Activated CD4-positive, CD25-positive, alpha-beta regulatory T cell treated with anti-CD3 and anti-CD28 coated beads, Interleukin-2, amount 50 U/mL, for 24 hours (primary cell): ENCODE results near the gene CABLES1.
"Not testable (repeated sequence)": the region's sequence is repeated elsewhere in the genome, so short reads cannot be mapped to it uniquely, and the experiment has no call there.

Source experiments
- ATAC-seq, 2 donors: fragments of 150-1000 bp; cut with Tn5 transposase; one replicate each; pipeline ENCODE4 v1.10.0; 2021; ENCODE audit warnings: mild to moderate bottlenecking in 1 of 2, moderate library complexity in 1 of 2

Gene CABLES1

DNA sequence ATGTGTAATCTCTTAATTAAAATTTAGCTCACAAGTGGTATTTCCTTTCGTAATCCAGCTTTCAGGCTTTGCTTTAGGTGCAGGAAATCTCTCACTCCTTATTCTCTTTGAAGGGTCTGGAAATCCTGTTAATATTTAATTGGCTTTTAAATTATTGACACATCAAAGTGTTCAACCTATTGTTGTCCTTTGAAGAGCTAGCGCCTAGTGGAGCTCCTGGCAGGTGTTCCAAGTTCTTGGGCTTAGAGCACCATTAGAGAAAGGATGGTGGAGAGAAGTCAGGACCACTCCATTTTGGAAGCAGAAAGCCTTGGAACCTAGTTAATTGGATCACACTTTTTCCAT is 92.4 kb downstream of the CABLES1 start:
- ATAC-seq = no peak

DNA sequence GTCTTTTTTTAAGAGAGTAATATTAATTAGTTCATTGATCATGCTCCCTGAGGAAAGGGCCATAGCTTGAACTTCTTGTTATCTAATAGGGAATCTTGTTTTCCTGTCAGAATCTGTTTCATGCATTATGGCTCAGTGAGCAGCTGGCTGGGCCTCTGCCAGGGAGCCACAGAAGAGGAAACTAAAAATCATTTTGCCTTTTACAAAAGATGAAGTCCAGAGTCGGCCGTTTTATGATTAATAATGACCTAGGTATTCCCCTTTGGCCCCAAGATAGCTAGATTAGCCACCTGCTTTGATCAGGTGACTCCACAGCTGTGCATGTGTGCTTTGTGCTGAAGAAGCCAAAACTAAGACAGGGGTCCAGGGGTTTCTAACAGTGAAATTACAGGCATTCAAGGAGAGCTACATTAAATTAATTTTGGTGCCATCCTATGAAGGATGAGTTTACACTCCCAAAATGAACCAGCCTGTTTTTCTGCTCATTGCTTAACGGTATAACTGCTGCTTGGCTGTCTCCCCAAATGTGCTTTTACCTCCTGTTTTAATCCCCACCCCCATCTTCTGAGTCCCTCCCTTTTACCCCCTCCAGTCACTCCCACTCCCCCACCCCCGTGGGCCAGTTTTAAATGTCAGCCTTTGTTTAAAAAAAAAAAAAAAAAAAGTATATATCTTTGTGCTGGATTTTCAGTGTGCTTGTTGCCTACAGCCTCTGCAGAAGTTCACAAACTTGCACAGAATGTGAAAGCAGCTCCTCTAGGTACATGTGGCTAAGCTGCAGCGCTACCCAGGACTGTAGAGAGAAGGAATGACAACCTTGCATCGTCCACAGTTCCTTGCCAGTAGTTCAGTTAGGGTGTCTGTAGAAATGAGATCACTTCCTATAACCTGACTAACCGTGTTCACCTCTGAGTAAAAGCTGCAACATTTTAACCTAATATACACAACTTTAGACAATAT is 93.1 kb downstream of the CABLES1 start:
- ATAC-seq = peak; percentile 33 to 44

DNA sequence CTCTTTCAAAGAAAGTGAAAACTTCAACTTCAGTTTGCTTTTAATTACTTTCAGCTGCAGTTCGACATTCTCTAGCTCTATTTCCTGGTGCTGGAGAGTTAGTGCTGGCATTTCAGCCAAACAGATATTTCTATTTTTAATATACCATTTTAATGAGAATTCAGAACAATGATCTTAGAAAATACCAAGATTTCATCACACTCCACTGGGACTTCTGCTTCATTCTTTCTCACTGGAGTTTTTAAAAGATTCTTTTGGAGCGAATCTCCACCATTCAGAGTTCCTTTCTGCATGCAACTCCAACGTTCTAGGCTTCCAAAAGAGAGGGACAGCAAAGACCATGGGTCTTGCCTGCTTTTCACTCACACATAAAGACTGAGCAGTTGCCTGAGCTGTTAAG is 94.2 kb downstream of the CABLES1 start:
- no peak for ATAC-seq

DNA sequence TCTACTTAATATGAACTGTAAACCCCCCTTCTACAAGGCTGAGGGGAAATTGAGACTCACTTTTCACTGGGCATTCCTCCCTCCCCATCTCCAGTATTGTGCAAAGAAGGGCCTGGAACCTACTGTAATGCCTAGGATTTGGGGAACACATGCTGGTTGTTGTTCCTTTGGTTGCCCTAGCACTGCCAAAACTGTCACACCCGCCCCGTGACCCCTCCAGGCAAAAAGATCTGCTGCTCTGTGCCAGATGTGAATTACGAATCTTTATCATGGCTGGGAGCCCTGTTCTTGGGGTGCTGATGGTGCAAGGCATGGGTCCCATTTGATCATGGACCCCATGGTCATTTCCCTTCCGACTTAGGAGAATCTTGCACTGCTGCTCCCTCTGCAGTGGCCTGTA is 95.4 kb downstream of the CABLES1 start:
- ATAC-seq = no peak

DNA sequence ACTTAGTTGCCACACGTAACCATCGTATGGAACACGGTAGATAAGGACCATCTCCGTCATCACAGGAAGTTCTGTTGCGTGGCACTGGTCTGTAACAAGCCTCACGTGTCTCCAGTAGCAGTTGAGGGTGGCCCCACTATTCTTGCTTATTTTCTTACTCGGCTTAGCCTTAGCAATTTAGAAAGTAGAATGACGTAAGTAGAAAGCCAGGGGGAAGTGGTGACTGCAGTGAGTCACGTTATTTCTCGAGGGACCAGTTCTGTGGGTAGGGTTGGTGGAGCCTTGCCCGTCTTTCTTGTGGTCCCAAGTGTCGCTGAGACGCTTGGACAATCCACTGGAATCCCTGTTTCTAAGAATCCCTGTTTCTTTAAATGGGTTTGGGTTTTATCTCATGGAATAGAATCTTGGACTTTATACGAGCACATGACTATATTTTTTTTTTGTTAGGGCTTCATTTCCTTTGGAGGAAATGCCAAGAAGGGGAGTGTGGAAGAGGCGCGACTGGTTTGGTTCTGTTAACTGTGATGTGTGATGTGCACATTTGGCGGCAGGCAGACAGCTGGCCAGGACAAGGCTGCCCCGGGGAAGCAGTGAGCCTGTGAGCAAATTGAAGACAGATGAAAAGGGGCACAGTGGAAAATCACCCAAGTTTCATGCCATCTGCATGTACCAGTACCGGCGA is 96.2 kb downstream of the CABLES1 start:
- peak; percentile 93 to 95 for ATAC-seq

DNA sequence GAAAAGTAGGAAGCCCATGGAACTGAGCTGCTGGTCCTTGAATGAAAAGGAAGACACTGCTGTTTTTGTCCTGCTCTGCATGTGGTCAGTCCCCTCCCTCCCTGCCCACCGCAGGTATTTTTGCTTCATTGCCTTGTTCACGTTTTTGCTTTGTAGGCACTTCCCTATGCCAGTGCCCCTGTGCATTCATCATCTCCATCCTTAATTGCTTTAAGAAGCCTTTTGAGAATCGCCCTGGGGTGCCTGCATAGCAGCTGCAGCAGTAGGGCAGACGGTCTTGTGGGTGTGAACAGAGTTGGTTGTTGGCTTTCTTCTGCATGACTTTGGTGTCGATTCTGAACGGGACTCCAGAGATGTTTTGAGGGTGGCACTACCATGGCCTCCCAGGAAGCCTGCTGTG is 97.0 kb downstream of the CABLES1 start:
- no peak for ATAC-seq

DNA sequence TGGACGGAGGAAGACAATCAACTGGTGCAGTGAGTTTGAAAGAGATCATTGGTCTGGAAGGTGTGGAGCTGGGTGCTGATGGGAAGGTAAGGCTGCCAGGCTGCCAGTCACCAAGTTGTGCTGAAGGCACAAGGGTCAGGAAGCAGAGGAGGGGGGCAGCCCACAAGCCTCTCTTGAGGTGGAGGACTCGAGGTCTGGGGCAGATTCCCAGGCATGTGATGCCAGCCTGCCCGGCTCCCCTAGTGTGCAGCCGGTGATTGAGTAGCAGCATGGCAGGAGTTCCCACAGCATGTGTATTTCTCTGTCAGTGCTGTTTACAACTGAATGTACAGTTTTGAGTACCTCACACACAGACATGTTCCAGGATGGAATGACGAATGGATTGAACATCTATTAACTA is 99.3 kb downstream of the CABLES1 start:
- ATAC-seq = no peak

DNA sequence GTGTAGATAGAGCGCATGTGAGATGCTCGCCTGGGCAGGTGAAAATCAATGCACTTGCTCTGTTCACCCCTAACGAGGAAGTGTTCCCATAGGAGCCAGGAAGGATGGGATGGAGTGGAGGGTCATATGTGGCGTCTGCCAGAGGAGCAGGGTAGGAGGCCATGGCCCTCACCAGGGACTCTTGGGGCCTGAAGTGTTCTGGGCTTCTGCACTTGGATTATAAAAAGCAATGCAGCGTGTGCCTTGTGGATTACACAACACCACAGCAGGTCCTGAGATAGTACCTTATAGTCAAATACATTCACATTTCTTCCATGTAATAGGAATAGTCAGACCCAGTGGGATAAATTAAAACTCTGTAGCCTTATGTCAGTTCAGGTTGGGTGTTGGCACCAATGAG is 100.1 kb downstream of the CABLES1 start:
- no peak for ATAC-seq

DNA sequence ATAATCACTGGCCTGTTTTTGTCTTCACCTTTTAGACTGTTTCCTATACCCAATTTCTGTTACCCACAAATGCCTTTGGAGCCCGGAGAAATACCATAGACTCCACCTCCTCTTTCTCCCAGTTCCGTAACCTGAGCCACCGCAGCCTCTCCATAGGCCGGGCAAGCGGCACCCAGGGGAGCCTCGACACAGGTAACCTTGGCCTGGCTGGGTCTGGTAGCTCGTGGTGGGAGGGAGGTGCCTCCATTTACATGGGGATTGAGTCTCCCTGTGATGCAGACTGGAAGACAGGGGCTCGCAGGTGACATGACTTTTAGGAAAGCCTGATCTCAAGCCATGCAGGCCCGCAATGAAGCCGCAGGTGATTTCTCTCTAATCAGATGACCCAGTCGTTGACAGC is 100.6 kb downstream of the CABLES1 start:
- no peak for ATAC-seq

DNA sequence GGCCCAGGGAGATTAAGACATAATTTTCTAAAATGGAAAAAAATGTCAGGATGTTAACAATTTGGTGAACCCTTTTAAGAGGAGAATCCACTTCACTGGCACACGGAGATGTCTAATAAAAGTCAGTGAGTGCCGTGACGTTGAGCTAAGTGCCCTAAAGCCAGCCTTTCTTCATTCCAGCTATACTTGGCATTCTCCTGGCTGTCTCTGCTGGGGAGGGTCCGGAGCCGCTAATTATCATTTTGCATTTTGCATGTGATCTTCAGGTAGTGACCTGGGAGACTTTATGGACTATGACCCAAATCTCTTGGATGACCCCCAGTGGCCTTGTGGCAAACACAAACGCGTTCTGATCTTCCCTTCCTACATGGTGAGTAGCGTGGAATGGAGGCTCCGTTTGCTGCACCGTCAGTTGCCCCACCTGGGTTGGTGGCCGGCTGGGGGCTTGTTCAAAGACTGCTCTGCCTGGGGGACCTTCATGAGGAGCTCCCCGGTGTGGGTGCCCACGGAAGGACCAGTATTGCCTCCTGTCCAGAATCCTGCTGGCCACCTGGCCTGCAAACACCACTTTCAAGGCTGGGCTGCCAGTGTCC is 101.7 kb downstream of the CABLES1 start:
- no peak for ATAC-seq

DNA sequence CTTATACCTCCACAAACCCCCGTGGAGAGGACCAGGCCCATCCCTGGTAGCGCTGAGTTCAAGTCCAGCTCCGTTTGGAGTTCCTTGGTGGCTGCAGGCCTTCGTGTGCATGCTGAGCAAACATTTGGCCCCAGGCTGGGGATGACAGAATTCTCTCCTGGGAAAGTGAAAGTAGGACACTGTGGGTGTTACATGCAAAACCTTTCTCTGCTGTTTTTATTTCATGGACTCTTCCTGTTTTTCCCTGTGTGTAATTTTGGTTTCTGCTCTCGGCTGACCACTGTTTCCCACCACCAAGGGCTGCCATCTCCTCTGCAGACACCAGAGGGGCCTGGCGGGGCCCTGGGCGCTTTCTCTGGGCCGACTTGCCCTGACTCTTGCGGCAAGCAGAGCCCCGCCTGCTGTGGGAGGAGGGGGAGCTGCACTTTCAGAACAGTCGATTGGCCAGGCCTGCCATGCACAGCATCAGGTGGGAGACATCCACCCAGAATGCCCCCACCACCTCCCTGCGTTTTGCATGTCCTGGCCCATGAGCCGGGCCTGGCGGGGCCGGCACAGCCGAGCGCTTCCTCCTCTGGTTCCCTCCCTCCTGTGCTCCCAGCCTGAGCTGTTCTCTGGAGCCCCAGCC is 102.4 kb downstream of the CABLES1 start:
- peak; percentile 53 to 56 for ATAC-seq

DNA sequence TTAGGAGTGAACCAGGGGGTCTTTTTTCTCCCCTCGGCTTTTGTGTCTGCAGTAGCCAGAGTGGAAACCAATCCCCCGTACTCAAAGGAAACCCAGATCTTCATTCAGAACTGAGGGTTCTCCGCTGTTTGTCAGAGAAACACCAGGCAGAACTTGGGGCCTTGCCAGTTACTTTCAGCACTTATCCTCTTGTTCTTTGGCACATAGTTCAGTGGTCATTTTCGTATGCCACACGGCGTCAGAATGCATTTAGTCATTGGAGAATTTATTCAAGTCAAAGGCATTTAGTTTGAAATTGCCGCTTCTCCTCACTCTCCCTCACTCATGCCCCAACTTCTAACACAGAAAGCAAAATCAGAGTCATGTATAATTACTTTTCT is 102.9 kb downstream of the CABLES1 start:
- ATAC-seq = no peak

DNA sequence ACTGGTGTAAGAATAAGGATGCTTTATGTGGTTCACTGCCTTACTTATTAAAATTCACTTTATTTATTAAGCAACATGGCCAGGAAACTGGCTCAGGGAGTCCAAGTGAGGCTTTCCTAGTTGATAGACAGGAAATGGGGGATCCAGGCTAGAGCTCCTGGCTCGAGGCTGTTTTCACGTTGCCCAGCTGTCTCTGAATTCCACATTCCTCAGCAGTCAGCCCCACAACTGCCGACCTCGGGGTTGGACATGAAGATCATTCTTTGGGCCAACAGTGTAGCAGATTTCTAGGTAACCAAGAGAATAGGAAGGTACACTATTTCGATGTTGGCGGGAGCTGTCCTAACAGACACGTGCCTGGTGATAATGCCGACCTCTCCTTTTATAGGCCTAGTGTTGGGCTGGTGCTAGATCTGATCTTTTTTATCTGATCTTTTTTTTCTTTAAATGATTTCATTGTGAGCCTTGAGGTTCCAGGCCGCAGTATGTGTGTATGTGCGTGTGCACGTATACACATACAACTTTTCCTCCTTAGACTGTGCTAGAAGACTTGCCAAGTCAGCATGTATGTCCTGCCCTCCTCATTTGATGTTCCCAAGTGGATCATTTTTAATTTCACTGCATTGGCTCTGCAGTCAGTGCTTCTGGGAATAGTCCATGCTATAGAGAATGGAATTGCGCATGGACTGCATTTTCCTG is 103.5 kb downstream of the CABLES1 start:
- no peak for ATAC-seq

DNA sequence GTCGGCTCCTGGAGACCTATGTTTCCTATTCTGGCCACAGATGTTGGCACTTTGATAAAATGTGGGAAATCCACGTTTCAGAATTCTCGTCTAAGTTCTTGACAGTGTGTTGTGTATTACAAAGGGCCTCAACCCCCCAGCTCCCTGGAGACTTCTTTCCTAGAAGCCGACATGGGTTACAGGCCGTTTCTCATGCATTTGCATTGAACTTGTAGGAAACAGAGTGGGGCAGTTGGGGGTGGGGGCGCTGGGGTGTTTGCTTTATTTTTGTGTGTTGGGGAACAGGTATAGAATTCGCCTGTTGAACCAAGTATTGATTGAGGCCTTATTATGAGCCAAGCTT is 104.0 kb downstream of the CABLES1 start:
- no peak for ATAC-seq

DNA sequence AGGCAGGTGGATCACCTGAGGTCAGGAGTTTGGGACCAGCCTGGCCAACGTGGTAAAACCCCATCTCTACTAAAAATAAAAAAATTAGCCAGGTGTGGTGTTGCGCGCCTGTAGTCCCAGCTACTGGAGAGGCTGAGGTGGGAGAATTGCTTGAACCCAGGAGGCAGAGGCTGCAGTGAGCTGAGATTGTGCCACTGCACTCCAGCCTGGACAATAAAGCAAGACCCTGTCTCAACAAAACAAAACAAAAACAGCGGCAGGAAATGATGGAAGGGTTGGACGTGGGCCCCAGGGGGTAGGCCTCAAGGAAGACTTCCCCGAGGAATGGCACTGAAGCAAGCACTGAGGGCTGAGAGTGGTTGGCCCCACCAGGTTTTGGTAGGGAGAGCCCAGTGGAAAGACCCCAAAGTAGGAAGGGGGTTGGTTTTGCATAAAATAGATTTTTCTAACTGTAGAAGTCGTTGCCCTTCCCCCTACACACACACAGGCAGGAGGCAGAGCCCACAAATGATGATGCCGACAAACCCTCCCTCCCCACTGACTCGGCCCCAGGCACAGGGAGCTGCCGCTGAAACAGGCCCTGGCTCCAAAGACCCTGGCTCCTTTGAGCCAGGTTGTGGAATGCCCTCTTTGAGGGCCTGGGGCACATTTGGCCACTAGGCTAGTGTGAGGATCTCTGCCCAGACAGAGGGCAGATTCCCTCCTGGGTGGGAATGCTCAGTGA is 104.8 kb downstream of the CABLES1 start:
- no peak for ATAC-seq

DNA sequence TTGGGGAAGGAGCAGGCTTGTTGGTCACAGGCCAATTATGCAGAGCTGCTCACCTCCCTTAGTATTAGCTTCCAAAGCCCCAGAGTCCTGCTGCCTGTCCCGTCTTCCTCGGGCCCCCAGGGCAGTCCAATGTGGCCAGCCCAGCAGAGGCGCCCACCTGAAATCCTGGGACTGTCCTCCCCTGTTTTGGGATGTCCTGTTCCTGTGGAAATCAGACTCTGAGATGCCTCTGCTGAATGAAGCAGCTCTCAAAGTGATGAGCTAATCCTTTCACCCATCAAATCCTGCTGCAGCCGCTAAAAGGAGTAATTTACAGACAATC is 105.3 kb downstream of the CABLES1 start:
- ATAC-seq = no peak

DNA sequence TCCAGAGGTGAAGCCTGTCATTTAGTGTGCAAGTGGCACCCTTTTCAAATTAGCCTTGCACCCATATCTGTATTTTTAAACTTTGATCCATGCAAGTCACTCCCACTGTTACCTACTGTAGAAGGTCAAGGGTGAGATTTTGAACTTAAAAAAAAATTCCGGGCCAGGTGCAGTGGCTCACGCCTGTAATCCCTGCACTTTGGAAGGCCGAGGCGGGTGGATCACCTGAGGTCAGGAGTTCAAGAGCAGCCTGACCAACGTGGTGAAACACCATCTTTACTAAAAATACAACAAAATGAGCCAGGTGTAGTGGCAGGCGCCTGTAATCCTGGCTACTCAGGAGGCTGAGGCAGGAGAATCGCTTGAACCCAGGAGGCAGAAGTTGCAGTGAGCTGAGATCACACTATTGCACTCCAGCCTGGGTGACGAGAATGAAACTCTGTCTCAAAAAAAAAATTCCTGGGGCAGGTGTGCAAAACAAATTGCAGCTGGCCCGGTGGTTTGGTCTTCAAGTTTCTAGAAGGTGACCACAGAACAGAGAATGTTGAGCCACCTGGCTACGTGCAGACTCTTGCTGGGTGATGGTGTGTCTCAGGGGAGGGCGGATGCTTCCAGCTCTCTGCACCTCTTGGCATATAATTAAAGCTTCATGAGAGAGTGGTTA is 106.7 kb downstream of the CABLES1 start:
- ATAC-seq = not testable (repeated sequence)

DNA sequence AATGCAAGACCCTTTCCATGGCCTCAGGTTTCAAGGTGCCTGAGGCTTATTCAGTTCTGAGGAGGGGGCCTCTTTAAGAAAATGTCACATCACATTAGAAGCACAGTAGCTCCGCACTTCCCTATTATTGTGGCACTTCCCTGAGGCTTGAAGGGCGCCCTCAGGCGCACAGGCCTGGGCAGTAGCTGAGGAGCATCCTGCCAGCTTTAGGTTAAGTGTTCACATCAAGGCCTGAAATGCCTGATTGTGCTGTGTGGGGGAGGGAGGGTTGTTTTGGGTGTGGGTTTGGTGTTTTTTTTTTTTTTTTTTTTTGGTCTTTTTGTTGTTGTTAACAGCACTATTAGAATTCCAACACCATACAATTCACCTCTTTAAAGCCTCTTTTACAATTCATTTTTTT is 107.9 kb downstream of the CABLES1 start:
- no peak for ATAC-seq

DNA sequence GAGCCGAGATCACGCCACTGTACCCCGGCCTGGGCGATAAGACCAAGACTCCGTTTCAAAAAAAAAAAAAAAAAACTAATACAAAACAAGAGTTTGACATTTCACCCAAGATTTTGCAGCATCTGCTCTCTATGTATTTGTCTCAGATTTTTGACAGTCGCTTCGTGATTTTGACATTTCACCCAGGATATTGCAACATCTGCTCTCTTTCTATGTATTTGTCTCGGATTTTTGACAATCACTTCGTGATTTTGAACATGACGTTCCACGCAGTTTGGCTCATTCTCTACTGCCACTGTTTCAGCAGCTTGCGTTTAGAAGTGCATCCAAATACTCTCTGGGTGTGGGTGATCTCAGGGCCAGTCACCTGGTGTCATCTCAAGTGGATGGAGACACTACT is 108.5 kb downstream of the CABLES1 start:
- ATAC-seq = no peak

DNA sequence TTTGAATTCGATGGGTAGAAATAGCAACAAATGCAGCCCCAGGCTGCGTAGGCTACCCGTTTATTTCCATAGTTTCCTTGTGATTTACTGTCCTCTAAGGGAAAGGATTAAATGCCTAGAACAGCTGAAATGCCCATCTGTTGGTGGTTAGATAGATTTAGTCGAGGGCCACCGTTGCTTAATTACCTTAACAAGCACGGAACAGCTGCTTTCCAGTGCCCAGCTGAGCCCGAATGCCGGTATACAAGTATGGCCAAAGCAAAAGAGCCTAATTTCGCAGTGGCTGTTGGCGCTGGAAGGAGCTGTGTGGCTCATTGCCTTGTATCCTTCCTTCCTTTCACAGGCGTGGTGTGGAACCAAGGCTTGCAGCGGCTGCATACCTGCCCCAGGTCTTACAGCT is 109.1 kb downstream of the CABLES1 start:
- no peak for ATAC-seq

DNA sequence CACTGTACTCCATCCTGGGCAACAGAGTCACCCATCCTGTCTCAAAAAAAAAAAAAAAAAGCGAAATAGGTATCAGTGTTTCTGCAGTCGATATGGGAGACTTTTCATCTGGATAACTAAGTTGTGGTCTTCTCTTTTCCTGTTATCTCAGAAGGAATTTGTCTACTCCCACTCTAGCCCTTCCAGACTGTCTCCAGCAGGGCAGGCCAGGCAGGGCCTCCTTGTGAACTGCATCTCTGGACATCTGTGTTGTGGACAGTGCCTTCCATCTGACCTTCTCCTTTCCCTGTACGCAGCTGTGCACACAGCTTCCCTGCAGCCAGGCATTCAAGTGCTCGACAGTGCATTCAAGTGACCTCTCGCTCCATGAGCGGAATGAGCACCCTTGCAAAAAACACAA is 110.2 kb downstream of the CABLES1 start:
- ATAC-seq = no peak

DNA sequence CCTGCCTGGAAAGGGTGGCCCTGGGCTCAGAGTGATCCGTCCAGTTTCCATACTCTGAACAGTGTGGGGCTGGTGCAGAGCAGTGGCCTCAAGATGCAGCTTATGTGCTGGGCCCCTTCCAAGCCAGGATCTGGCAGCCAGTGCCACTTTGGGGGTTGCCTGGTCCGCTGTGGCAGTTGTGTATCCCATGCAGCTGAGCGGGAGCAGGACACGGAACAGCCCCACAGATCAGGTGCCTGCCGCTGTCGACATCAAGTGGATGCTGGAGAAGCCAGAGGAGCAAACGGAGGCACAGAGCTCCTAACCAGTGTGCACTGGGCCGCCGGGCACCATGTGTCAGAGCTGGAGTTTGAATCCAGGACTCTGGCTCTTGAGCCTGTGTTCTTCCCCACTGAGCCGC is 112.0 kb downstream of the CABLES1 start:
- ATAC-seq = no peak
